ENCODE results near the gene C12orf42. TPM values are rescaled to one million over a fixed set of nuclear protein-coding genes. Genes with fewer than 3 reads are reported as not detected.

The C12orf42 gene
- total RNA-seq, 1 experiment from 2014 or later, result not detected

- H3K9me3 Mint-ChIP-seq (ENCODE audit: unreplicated experiment), result no peaks in the 10 kb centered on the region
- H3K4me3 Mint-ChIP-seq (ENCODE audit: unreplicated experiment), result no peak overlapping the region
- no peak overlapping the region for H3K4me3 ChIP-seq (ENCODE audit: low read depth, low read length)
- H3K27ac Mint-ChIP-seq (ENCODE audit: unreplicated experiment), result no peak overlapping the region
- no peaks in the 10 kb centered on the region for H3K9me3 ChIP-seq
- TF ChIP-seq CTCF (IDR thresholded peaks at IDR 0.05; ENCODE audit: insufficient read depth in 1 of 2, low read depth in 1 of 2, low read length in 1 of 2, severe bottlenecking in 1 of 2, unreplicated experiment in 1 of 2), result no peak
- H3K36me3 Mint-ChIP-seq (ENCODE audit: insufficient read depth, unreplicated experiment), result no peaks in the 10 kb centered on the region
- no TSS peak for BruUV-seq (replicated peaks)
- no peaks in the 10 kb centered on the region for H3K4me1 ChIP-seq
- no peak for DNase-seq
- ChIA-PET POLR2A (no interaction called here), CTCF (no interaction called here)
- no peaks in the 10 kb centered on the region for H3K36me3 ChIP-seq (ENCODE audit: control insufficient read depth, insufficient read depth, low read length)
- H3K27me3 Mint-ChIP-seq (ENCODE audit: insufficient read depth, unreplicated experiment), result peaks cover 3% of the 10 kb centered on the region
- intact Hi-C loops (cut with micrococcal nuclease; ENCODE audit: unreplicated experiment), result no loop called here
- peaks cover 2% of the 10 kb centered on the region for H3K4me1 Mint-ChIP-seq (ENCODE audit: low read depth, unreplicated experiment)
- H3K27me3 ChIP-seq (replicated peaks; ENCODE audit: control insufficient read depth, insufficient read depth, low read length), result no peaks in the 10 kb centered on the region
These were observed 1.6 kb downstream of the C12orf42 start for GRCh38 chr12:103494051-103494733.

DNA sequence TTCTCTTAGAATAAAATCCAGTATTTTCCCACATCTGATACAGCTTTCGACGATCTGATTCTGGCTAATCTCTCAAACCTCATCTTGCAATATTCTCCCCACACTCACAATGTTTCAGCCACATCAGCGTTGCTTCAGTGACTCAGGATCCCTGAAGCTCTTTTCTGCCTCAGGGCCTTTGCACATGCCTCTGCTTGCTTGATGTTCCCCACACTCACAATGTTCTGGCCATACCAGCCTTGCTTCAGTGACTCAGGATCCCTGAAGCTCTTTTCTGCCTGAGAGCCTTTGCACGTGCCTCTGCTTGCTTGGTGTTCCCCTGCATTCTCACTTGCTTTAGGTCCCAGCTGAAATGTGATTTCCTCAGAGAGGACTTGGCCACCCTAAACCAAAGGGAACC lies 2.6 kb downstream of the C12orf42 start:
- Histone ChIP-seq H3K9me3 (no peaks in the 10 kb centered on the region), H3K4me1 (no peaks in the 10 kb centered on the region), H3K36me3 (ENCODE audit: control insufficient read depth, insufficient read depth, low read length) (no peaks in the 10 kb centered on the region), H3K4me3 (ENCODE audit: low read depth, low read length) (no peak overlapping the region), H3K27me3 (replicated peaks; ENCODE audit: control insufficient read depth, insufficient read depth, low read length) (no peaks in the 10 kb centered on the region)
- POLR2A ChIA-PET, result no interaction called here
- TF ChIP-seq CTCF (IDR thresholded peaks at IDR 0.05; ENCODE audit: insufficient read depth in 1 of 2, low read depth in 1 of 2, low read length in 1 of 2, severe bottlenecking in 1 of 2, unreplicated experiment in 1 of 2), result no peak
- no TSS peak for BruUV-seq (replicated peaks)
- no peaks in the 10 kb centered on the region for H3K4me1 Mint-ChIP-seq (ENCODE audit: low read depth, unreplicated experiment)
- CTCF ChIA-PET, result interaction anchor here (0.7 kb wide), 1 partner anchor 11 kb away, joined by 6 read pairs; no protein-coding TSS in a partner anchor
- no peaks in the 10 kb centered on the region for H3K9me3 Mint-ChIP-seq (ENCODE audit: unreplicated experiment)
- H3K4me3 Mint-ChIP-seq (ENCODE audit: unreplicated experiment), result no peak overlapping the region
- H3K36me3 Mint-ChIP-seq (ENCODE audit: insufficient read depth, unreplicated experiment), result no peaks in the 10 kb centered on the region
- DNase-seq, result no peak
- no peak overlapping the region for H3K27ac Mint-ChIP-seq (ENCODE audit: unreplicated experiment)
- intact Hi-C loops (cut with micrococcal nuclease; ENCODE audit: unreplicated experiment), result no loop called here
- H3K27me3 Mint-ChIP-seq (ENCODE audit: insufficient read depth, unreplicated experiment), result peaks cover 3% of the 10 kb centered on the region

GRCh38 chr12:103482365-103482764 lies 13.4 kb downstream of the C12orf42 start:
- no TSS peak for BruUV-seq (replicated peaks)
- intact Hi-C loops (cut with micrococcal nuclease; ENCODE audit: unreplicated experiment), result no loop called here
- H3K27me3 ChIP-seq (replicated peaks; ENCODE audit: control insufficient read depth, insufficient read depth, low read length), result no peaks in the 10 kb centered on the region
- Mint-ChIP-seq H3K4me3 (ENCODE audit: unreplicated experiment) (no peak overlapping the region), H3K4me1 (ENCODE audit: low read depth, unreplicated experiment) (no peaks in the 10 kb centered on the region), H3K27me3 (ENCODE audit: insufficient read depth, unreplicated experiment) (peaks cover 5% of the 10 kb centered on the region), H3K36me3 (ENCODE audit: insufficient read depth, unreplicated experiment) (no peaks in the 10 kb centered on the region), H3K9me3 (ENCODE audit: unreplicated experiment) (no peaks in the 10 kb centered on the region), H3K27ac (ENCODE audit: unreplicated experiment) (no peak overlapping the region)
- TF ChIP-seq CTCF (IDR thresholded peaks at IDR 0.05; ENCODE audit: insufficient read depth in 1 of 2, low read depth in 1 of 2, low read length in 1 of 2, severe bottlenecking in 1 of 2, unreplicated experiment in 1 of 2), result no peak
- CTCF ChIA-PET, result interaction anchor here (0.5 kb wide), 1 partner anchor 11 kb away, joined by 6 read pairs; no protein-coding TSS in a partner anchor
- DNase-seq, result no peak
- H3K4me1 ChIP-seq, result no peaks in the 10 kb centered on the region
- POLR2A ChIA-PET, result no interaction called here
- no peaks in the 10 kb centered on the region for H3K9me3 ChIP-seq
- no peaks in the 10 kb centered on the region for H3K36me3 ChIP-seq (ENCODE audit: control insufficient read depth, insufficient read depth, low read length)
- H3K4me3 ChIP-seq (ENCODE audit: low read depth, low read length), result no peak overlapping the region

All from Caco-2 (cell line).